ENCODE measurements around the gene RAB14.

- no peak for TF ChIP-seq MXI1 (IDR thresholded peaks at IDR 0.05; ENCODE audit: low read depth, low read length)
- TF ChIP-seq PAX8 (IDR thresholded peaks at IDR 0.05), result no peak
- no peak for TF ChIP-seq RBBP5 (conservative IDR thresholded peaks at IDR 0.05)
- no peak for TF ChIP-seq ATF7 (IDR thresholded peaks at IDR 0.05; ENCODE audit: low read depth)
- no peak for TF ChIP-seq EZH2 (IDR thresholded peaks at IDR 0.05; ENCODE audit: borderline replicate concordance, control insufficient read depth, low read depth, low read length)
- TF ChIP-seq CTCF (IDR thresholded peaks at IDR 0.05 in 2 of 3, conservative IDR thresholded peaks at IDR 0.05 in 1 of 3; ENCODE audit: control insufficient read depth in 2 of 3, extremely low read depth in 1 of 3, insufficient read depth in 1 of 3, low read depth in 3 of 3, low read length in 3 of 3), result no peak
- no peak for TF ChIP-seq SKIL (IDR thresholded peaks at IDR 0.05; ENCODE audit: low read depth, poor library complexity, severe bottlenecking)
- TF ChIP-seq NRF1 (conservative IDR thresholded peaks at IDR 0.05; ENCODE audit: low read depth, low read length), result no peak
- no peak for TF ChIP-seq POLR2A (IDR thresholded peaks at IDR 0.05; ENCODE audit: low read depth, low read length)
- TF ChIP-seq, protein P1, sequence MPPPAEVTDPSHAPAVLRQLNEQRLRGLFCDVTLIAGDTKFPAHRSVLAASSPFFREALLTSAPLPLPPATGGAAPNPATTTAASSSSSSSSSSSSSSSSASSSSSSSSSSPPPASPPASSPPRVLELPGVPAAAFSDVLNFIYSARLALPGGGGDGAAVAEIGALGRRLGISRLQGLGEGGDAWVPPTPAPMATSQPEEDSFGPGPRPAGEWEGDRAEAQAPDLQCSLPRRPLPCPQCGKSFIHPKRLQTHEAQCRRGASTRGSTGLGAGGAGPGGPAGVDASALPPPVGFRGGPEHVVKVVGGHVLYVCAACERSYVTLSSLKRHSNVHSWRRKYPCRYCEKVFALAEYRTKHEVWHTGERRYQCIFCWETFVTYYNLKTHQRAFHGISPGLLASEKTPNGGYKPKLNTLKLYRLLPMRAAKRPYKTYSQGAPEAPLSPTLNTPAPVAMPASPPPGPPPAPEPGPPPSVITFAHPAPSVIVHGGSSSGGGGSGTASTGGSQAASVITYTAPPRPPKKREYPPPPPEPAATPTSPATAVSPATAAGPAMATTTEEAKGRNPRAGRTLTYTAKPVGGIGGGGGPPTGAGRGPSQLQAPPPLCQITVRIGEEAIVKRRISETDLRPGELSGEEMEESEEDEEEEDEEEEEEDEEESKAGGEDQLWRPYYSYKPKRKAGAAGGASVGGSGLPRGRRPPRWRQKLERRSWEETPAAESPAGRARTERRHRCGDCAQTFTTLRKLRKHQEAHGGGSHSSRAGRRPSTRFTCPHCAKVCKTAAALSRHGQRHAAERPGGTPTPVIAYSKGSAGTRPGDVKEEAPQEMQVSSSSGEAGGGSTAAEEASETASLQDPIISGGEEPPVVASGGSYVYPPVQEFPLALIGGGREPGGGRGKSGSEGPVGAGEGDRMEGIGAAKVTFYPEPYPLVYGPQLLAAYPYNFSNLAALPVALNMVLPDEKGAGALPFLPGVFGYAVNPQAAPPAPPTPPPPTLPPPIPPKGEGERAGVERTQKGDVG (CRISPR knock-in tag; IDR thresholded peaks at IDR 0.05), result no peak
- TF ChIP-seq CHD1 (IDR thresholded peaks at IDR 0.05; ENCODE audit: low read depth, low read length), result no peak
- no peak; the same call in 1 of the 2 replicates for TF ChIP-seq IKZF1 (conservative IDR thresholded peaks at IDR 0.05)
These were observed 6.9 kb downstream of the RAB14 start for GRCh38 chr9:121194730-121195129.
